NT2/D1 (cell line): ENCODE data around the gene HOXA2.

Source experiments
- YY1 ChIP-seq: IDR thresholded peaks from 2 replicates; pipeline ENCODE4 v1.6.1; 2011; ENCODE audit not compliant: insufficient read length, insufficient read depth
- ZNF274 ChIP-seq: IDR thresholded peaks from 2 replicates; pipeline ENCODE4 v1.6.1; 2011; ENCODE audit warnings: mild to moderate bottlenecking, low read depth, low read length

GRCh38 chr7:27062946-27063345 lies 39.5 kb downstream of the HOXA2 start:
- no peak for TF ChIP-seq YY1
- no peak for TF ChIP-seq ZNF274
